WTC11 (cell line): ENCODE data around the gene CEP57.

Source experiments
- ETV6 ChIP-seq: sonication (generic); formaldehyde crosslinking; IDR thresholded peaks from 2 replicates; pipeline ENCODE4 v1.8.1; 2022; ENCODE audit warnings: mild to moderate bottlenecking, missing genetic modification reagents
- TF ChIP-seq, protein P1 (sequence below): sonication (generic); formaldehyde crosslinking; IDR thresholded peaks from 2 replicates; pipeline ENCODE4 v1.8.1; 2023; ENCODE audit warnings: mild to moderate bottlenecking, missing genetic modification reagents, moderate library complexity
- TF ChIP-seq, protein P2 (sequence below): fragments of 200-600 bp; IDR thresholded peaks from 2 replicates; pipeline ENCODE4 v1.8.0; 2022; ENCODE audit warnings: antibody characterized with exemption

DNA sequence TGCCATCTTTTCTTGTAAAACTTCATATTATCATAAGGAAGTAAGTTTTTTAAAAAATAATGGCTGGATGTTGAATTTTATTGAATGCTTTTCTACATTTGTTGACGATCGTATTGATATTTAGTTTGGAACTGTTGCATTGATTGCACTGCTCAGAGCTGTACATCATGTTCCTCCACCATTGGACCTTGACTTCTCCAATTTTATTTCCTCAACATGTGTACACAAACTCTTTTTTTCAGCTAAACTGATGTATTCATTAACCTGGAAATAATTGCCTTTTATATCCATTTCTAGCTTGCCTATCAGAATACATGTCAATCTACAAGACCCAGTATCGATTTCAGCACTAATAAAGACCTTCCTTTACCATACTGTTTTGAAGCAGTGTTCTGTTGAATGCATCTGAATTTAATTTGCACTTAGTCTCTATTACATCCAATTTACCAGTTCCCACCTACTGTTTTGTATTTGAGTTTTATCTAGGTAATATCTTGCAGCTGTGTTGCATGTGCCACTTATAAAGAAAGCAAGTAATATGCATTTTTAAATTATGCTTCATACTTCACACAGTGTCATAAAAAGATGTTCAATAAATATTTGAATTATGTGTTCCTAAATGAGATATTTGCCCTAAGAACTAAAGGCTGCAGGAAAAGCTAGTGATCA lies 5.5 kb downstream of the CEP57 start:
- TF ChIP-seq, protein P1, sequence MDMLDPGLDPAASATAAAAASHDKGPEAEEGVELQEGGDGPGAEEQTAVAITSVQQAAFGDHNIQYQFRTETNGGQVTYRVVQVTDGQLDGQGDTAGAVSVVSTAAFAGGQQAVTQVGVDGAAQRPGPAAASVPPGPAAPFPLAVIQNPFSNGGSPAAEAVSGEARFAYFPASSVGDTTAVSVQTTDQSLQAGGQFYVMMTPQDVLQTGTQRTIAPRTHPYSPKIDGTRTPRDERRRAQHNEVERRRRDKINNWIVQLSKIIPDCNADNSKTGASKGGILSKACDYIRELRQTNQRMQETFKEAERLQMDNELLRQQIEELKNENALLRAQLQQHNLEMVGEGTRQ, result no peak
- TF ChIP-seq, protein P2, sequence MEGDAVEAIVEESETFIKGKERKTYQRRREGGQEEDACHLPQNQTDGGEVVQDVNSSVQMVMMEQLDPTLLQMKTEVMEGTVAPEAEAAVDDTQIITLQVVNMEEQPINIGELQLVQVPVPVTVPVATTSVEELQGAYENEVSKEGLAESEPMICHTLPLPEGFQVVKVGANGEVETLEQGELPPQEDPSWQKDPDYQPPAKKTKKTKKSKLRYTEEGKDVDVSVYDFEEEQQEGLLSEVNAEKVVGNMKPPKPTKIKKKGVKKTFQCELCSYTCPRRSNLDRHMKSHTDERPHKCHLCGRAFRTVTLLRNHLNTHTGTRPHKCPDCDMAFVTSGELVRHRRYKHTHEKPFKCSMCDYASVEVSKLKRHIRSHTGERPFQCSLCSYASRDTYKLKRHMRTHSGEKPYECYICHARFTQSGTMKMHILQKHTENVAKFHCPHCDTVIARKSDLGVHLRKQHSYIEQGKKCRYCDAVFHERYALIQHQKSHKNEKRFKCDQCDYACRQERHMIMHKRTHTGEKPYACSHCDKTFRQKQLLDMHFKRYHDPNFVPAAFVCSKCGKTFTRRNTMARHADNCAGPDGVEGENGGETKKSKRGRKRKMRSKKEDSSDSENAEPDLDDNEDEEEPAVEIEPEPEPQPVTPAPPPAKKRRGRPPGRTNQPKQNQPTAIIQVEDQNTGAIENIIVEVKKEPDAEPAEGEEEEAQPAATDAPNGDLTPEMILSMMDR, result no peak
- TF ChIP-seq ETV6 (CRISPR knock-in tag), result no peak
